MCF 10A (cell line): ENCODE results near the gene PTGIS. TPM values are rescaled to one million over a fixed set of nuclear protein-coding genes. Genes with fewer than 3 reads are reported as not detected.
A peak's percentile ranks its signal among the peaks of the same experiment; 100 is the strongest.

Source experiments
- BruUV-seq: library from RNA; stranded (reverse); fragments of 400-500 nt; replicated peaks from 2 replicates; lab custom pipeline; 2021; lab: Mats Ljungman, UMichigan
- CTCF ChIA-PET: fragments of 300-600 bp; sonication (Branson Sonifier 250); formaldehyde crosslinking; extraction: SDS; loops from one replicate; lab custom pipeline; 2021; ENCODE audit warnings: antibody characterized with exemption, inconsistent platforms; lab: Yijun Ruan, JAX
- POLR2A ChIA-PET: fragments of 300-600, 350-650 bp; sonication (Branson Sonifier 250); formaldehyde crosslinking; extraction: SDS; loops from one replicate; lab custom pipeline; 2020; ENCODE audit warnings: antibody characterized with exemption, inconsistent platforms; lab: Yijun Ruan, JAX
- DNase-seq: peaks from one replicate; pipeline ENCODE4 v3.0.0-alpha.2; 2018; ENCODE audit not compliant: unreplicated experiment
- H3K27ac Mint-ChIP-seq: one replicate; pipeline ENCODE4 v1.8.0; 2022; ENCODE audit warnings: mild to moderate bottlenecking, low read depth, mixed read lengths; ENCODE audit not compliant: unreplicated experiment
- H3K27me3 Mint-ChIP-seq: one replicate; pipeline ENCODE4 v1.8.0; 2022; ENCODE audit warnings: mixed read lengths; ENCODE audit not compliant: insufficient read depth, unreplicated experiment
- H3K36me3 Mint-ChIP-seq: one replicate; pipeline ENCODE4 v1.8.0; 2022; ENCODE audit warnings: mild to moderate bottlenecking, moderate library complexity, mixed read lengths; ENCODE audit not compliant: insufficient read depth, unreplicated experiment
- H3K4me1 Mint-ChIP-seq: one replicate; pipeline ENCODE4 v1.8.0; 2022; ENCODE audit warnings: mixed read lengths; ENCODE audit not compliant: insufficient read depth, unreplicated experiment
- H3K4me3 Mint-ChIP-seq: one replicate; pipeline ENCODE4 v1.8.0; 2022; ENCODE audit warnings: mild to moderate bottlenecking, moderate library complexity, mixed read lengths; ENCODE audit not compliant: unreplicated experiment
- H3K9me3 Mint-ChIP-seq: one replicate; pipeline ENCODE4 v1.8.0; 2022; ENCODE audit warnings: mixed read lengths; ENCODE audit not compliant: unreplicated experiment
- CTCF ChIP-seq: fragments of 200-600 bp; IDR thresholded peaks from one replicate; pipeline ENCODE4 v1.8.0; 2022; ENCODE audit warnings: antibody characterized with exemption, mild to moderate bottlenecking; ENCODE audit not compliant: unreplicated experiment
- intact Hi-C: fragments of 100-400 bp; cut with micrococcal nuclease; formaldehyde crosslinking; loops from 2 replicates; pipeline ENCODE4 v1.14.1; 2022
- total RNA-seq: library from RNA; stranded (reverse); gene quantifications from 2 replicates; pipeline ENCODE4 v1.2.3, GENCODE V29; 2022

The PTGIS gene
- total RNA-seq, 1 experiment from 2014 or later, result not detected

GRCh38 chr20:49483696-49484123, 84.2 kb downstream of the PTGIS start:
- no peak overlapping the region for H3K27ac Mint-ChIP-seq
- H3K9me3 Mint-ChIP-seq, result no peaks in the 10 kb centered on the region
- ChIA-PET POLR2A (interaction anchor here (0.6 to 2.2 kb wide), 16 partner anchors 8 to 163 kb away, joined by 3 to 21 read pairs (median 6); no protein-coding TSS in a partner anchor), CTCF (interaction anchor here (0.6 to 5.9 kb wide), 48 partner anchors 8 to 181 kb away, joined by 3 to 174 read pairs (median 6); no protein-coding TSS in a partner anchor)
- TF ChIP-seq CTCF, result no peak
- peaks cover 12% of the 10 kb centered on the region for H3K36me3 Mint-ChIP-seq
- H3K4me3 Mint-ChIP-seq, result peak overlapping the region; percentile 69
- peaks cover 12% of the 10 kb centered on the region for H3K4me1 Mint-ChIP-seq
- intact Hi-C loops, result loop anchor here (1.0 to 2.0 kb wide), 5 partner anchors 25 to 149 kb away; no protein-coding TSS in a partner anchor
- peaks cover 8% of the 10 kb centered on the region for H3K27me3 Mint-ChIP-seq
- no peak for DNase-seq
- no TSS peak for BruUV-seq

- no peak for TF ChIP-seq CTCF
- ChIA-PET POLR2A (interaction anchor here (0.6 to 2.2 kb wide), 8 partner anchors 24 to 149 kb away, joined by 3 to 21 read pairs (median 6); no protein-coding TSS in a partner anchor), CTCF (interaction anchor here (0.6 to 5.9 kb wide), 26 partner anchors 7 to 163 kb away, joined by 3 to 174 read pairs (median 8); no protein-coding TSS in a partner anchor)
- peaks cover 16% of the 10 kb centered on the region for H3K4me1 Mint-ChIP-seq
- no peak overlapping the region for H3K27ac Mint-ChIP-seq
- peaks cover 12% of the 10 kb centered on the region for H3K36me3 Mint-ChIP-seq
- DNase-seq, result no peak
- H3K27me3 Mint-ChIP-seq, result peaks cover 3% of the 10 kb centered on the region
- intact Hi-C loops, result no loop called here
- peak overlapping the region; percentile 69 for H3K4me3 Mint-ChIP-seq
- no TSS peak for BruUV-seq
- no peaks in the 10 kb centered on the region for H3K9me3 Mint-ChIP-seq
Observed at GRCh38 chr20:49483018-49483695, 84.8 kb downstream of the PTGIS start.

GRCh38 chr20:49482621-49483017, 85.3 kb downstream of the PTGIS start, which contains the start of gene KCNB1:
TSS of gene KCNB1 (minus strand) at chr20:49482668. CDS start at chr20:49482480, 188 bp downstream.
- ChIA-PET CTCF (interaction anchor here (0.6 to 5.9 kb wide), 11 partner anchors 10 to 162 kb away, joined by 3 to 174 read pairs (median 12); no protein-coding TSS in a partner anchor), POLR2A (interaction anchor here (0.6 to 2.2 kb wide), 5 partner anchors 11 to 140 kb away, joined by 3 to 21 read pairs (median 6); no protein-coding TSS in a partner anchor)
- H3K36me3 Mint-ChIP-seq, result peaks cover 12% of the 10 kb centered on the region
- H3K27ac Mint-ChIP-seq, result no peak within 1 kb of the TSS
- no TSS peak for BruUV-seq
- peak; percentile 24 for DNase-seq
- peak within 1 kb of the TSS; percentile 69 for H3K4me3 Mint-ChIP-seq
- H3K9me3 Mint-ChIP-seq, result no peaks in the 10 kb centered on the region
- H3K4me1 Mint-ChIP-seq, result peaks cover 16% of the 10 kb centered on the region
- no peaks in the 10 kb centered on the region for H3K27me3 Mint-ChIP-seq
- TF ChIP-seq CTCF, result no peak
- intact Hi-C loops, result no loop called here

- CTCF ChIA-PET, result interaction anchor here (0.6 to 5.9 kb wide), 4 partner anchors 16 to 147 kb away, joined by 3 to 174 read pairs (median 41); no protein-coding TSS in a partner anchor
- H3K36me3 Mint-ChIP-seq, result peaks cover 12% of the 10 kb centered on the region
- POLR2A ChIA-PET, result interaction anchor here (0.6 to 0.8 kb wide), 2 partner anchors 11 to 135 kb away, joined by 3 read pairs; no protein-coding TSS in a partner anchor
- H3K4me1 Mint-ChIP-seq, result peaks cover 16% of the 10 kb centered on the region
- DNase-seq, result no peak
- no peak overlapping the region for H3K4me3 Mint-ChIP-seq
- H3K27ac Mint-ChIP-seq, result no peak overlapping the region
- no peaks in the 10 kb centered on the region for H3K27me3 Mint-ChIP-seq
- TF ChIP-seq CTCF, result no peak
- BruUV-seq, result no TSS peak
- H3K9me3 Mint-ChIP-seq, result no peaks in the 10 kb centered on the region
- intact Hi-C loops, result no loop called here
Observed at GRCh38 chr20:49482173-49482572, 85.8 kb downstream of the PTGIS start.
